Stimulated activated CD4-positive, alpha-beta T cell treated with anti-CD3 and anti-CD28 coated beads, Interleukin-1b, Interleukin-23, amount 100 ng/mL, for 4 hours (primary cell): ENCODE data around the gene EXOC6.

Source experiments
- DNase-seq, 2 donors: peaks; one replicate each; pipeline ENCODE4 v3.0.0-alpha.2; 2020; ENCODE audit warnings: low read depth in 2 of 2

Gene EXOC6

DNA sequence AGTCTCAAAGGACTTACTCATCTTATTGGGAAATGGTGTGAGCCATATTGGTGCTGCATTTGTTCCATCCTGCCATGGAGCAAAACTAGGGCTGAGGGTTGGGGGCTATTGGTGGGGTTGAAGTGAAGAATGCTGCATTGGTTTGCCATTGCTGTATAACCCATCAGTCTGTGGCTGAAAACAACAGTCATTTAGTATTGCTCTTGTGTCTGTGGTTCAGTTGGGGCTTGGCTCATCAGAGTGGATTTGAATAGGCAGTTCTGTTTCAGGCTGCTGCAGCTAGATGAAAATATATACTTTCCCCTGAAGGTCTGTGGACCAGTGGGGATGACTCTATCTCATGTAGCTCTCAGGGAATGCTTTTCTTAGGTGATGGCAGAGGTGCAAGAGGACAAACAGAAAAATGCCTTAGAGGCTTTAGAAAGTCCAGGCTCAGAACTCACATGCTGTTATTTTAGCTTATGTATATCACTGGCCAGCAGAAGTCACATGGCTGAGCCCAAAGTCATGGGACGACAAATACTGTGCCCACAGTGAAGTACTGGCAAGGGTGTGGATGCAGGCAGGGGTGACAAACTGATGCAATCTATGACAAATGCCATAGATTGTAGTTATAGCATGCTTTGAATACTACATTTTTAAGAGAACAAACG, 15.2 kb upstream of the EXOC6 start:
- no peak for DNase-seq

GRCh38 chr10:92834331-92834730, 14.0 kb upstream of the EXOC6 start:
- no peak for DNase-seq

GRCh38 chr10:92834986-92835385, 13.3 kb upstream of the EXOC6 start:
- no peak for DNase-seq

DNA sequence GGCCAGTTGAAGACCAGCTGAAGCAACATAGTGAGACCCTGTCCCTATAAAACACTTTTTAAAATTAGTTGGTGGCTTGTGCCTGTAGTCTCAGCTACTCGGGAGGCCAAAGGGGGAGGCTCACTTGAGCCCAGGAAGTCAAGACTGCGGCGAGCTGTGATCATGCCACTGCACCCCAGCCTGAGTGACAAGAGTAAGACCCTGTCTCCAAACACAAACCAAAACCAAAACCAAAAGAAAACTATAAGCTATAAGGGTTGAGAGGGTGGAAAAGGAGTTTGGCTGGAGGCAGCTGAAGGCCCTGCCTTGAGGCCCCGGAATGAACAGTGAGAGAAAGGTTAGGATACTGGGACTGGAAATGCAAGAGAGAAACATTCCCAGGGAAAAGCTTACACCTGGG, 10.9 kb upstream of the EXOC6 start:
- no peak for DNase-seq

- peak; percentile 22 to 43 for DNase-seq
Measured at GRCh38 chr10:92839191-92840085, 8.9 kb upstream of the EXOC6 start.

- no peak for DNase-seq
Measured at GRCh38 chr10:92844746-92845145, 3.6 kb upstream of the EXOC6 start.

- no peak for DNase-seq
Measured at GRCh38 chr10:92845921-92846320, 2.4 kb upstream of the EXOC6 start.

DNA sequence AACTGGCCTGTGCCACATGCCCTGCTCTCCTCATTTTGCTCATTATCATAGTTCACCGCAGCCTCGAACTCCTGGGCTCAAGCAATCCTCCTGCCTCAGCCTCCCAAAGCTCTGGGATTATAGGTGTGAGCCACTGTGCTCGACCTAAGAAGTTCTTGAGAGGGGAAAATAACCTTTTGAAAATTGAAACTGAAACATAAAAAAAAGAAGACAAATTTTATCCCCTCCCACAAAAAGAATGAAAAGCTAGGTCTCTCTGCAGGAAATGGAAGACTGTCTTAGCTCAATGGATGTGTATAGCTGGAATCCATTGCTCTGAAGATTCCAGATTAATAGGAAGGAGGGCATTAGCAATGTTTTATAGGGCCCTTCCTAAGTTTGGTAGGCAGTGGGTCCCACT, 2.0 kb upstream of the EXOC6 start:
- no peak for DNase-seq

- no peak for DNase-seq
Measured at GRCh38 chr10:92846854-92847201, 1.5 kb upstream of the EXOC6 start.

- no peak for DNase-seq
Measured at GRCh38 chr10:92847202-92847864, 987 bp upstream of the EXOC6 start.

DNA sequence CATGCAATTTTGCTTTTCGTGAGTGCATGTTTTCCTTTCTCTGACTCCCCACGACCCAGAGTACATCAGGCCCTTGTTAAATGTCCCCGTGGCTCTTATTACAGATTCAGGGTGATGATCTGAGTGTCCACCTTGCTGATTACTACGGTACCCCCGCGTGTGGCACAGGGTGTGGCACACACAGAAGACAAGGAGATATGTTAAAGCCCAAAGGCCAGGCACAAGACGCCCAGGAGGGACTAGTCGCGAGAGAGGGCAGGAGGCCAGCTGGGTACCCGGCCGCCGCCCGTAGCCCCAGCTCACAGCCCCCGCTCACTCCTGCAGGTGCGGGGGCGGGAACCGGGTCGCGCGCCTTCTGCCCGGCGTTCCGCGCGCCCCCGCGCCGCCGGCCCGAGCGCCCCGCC, 281 bp upstream of the EXOC6 start:
- DNase-seq, result no peak

DNA sequence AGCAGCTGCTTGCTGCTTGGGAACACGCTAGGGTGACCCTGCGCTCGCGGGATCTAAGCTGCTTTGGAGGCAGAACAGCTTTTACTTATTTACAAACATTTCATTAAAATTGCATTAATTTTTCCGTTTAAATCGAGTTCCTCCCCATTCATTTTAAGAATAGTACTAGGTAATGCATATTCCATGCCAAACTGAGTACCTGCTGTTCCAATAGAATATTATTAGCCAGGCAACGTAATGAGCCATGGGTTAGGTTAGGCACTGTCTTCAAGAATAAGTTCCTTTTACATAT, 860 bp downstream of the EXOC6 start:
- no peak for DNase-seq

- no peak for DNase-seq
Measured at GRCh38 chr10:92849576-92850090, 1.3 kb downstream of the EXOC6 start.

DNA sequence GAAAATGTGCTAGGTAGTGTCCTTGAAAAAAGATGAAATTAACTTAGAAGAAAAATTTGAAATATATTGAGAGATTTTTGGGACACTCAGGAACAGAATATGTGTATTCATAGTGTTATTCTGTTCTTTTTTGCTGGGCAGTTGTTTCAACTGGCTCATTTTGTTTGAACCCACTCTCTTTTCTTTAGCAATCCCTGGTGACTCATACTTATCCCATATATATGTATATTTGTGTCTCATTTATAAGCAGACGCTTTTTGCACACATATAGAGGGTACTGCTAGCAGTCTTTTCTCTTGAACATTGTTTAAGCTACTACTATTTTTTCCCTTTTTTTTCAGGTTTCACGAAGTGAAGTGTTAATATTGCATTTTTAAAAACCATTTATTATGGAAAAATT, 1.9 kb downstream of the EXOC6 start:
- no peak for DNase-seq

- DNase-seq, result no peak
Measured at GRCh38 chr10:92851003-92851402, 2.7 kb downstream of the EXOC6 start.

GRCh38 chr10:92855560-92855959, 7.2 kb downstream of the EXOC6 start:
- DNase-seq, result no peak

- no peak for DNase-seq
Measured at GRCh38 chr10:92857904-92858514, 9.7 kb downstream of the EXOC6 start.

DNA sequence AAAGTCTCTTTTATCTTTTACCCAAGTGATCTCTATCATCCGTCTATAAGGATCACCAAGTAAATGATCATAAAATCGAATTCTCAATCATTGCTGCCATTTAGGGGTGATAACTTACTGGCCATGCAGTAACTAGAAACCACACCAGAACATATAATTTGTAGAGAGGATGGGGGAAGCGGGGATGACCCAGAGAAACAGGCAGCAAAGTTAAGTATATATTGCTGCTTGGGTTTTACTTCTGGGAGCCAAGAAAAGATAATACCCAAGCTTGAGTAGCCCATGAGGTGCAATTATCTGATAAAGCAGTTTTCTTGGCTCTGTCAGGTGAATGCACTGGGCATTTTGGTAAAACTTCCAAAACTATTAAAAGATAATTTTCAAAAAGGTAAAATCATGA, 18.9 kb downstream of the EXOC6 start:
- DNase-seq, result no peak

DNA sequence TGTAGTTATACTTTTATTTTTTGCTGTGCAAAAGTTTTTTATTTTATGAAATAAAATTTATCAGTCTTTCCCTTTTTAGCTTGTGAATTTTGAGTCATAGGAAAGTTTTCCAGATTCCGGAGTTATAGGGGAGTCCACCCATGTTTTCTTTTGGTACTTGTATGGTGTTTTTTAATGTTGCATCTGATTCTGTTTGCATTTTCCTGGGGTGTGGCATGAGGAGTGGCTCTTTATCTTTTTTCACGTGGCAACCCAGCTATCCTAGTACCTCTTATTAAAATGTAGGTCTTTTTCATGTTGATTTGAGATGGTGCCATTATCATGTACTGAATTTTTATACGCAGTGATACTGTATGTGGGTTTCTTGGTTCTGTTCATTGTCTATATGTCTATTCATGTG, 19.7 kb downstream of the EXOC6 start:
- DNase-seq, result no peak

- no peak for DNase-seq
Measured at GRCh38 chr10:92868557-92868956, 20.2 kb downstream of the EXOC6 start.

- no peak for DNase-seq
Measured at GRCh38 chr10:92873029-92873428, 24.7 kb downstream of the EXOC6 start.

- DNase-seq, result no peak
Measured at GRCh38 chr10:92876509-92877036, 28.3 kb downstream of the EXOC6 start.
